Head of caudate nucleus (tissue), 42 donors: ENCODE data around the gene VEPH1.

Experiments used
- DNase-seq, 42 donors: peaks; one replicate each; pipeline versions ENCODE4 v3.0.0 to v3.0.0-alpha.2; 2020 to 2021; ENCODE audit warnings: mixed read lengths in 7 of 42
- intact Hi-C: fragments of 100-400 bp; cut with DNase I; formaldehyde crosslinking; loops from one replicate; pipeline ENCODE4 v1.15.0; 2022

VEPH1 gene

GRCh38 chr3:157300094-157300493 lies 203.1 kb downstream of the VEPH1 start:
- no peak for DNase-seq
- intact Hi-C loops, result no loop called here

- no peak for DNase-seq
Measured at GRCh38 chr3:157297328-157297915, 205.8 kb downstream of the VEPH1 start.

GRCh38 chr3:157294953-157295352 lies 208.3 kb downstream of the VEPH1 start:
- intact Hi-C loops, result no loop called here
- DNase-seq, result no peak

More at GRCh38 chr3:157297328-157297915, 205.8 kb downstream of the VEPH1 start:
- intact Hi-C loops, result no loop called here

GRCh38 chr3:157294491-157294890 lies 208.7 kb downstream of the VEPH1 start:
- no peak for DNase-seq
- intact Hi-C loops, result no loop called here

- intact Hi-C loops, result no loop called here
- DNase-seq, result no peak
Measured at GRCh38 chr3:157290766-157291165, 212.4 kb downstream of the VEPH1 start.

GRCh38 chr3:157285966-157286365 lies 217.2 kb downstream of the VEPH1 start:
- intact Hi-C loops, result no loop called here

GRCh38 chr3:157285141-157285540 lies 218.1 kb downstream of the VEPH1 start:
- DNase-seq, result no peak
- intact Hi-C loops, result no loop called here

More at GRCh38 chr3:157285966-157286365, 217.2 kb downstream of the VEPH1 start:
- no peak for DNase-seq

- DNase-seq, result no peak
- intact Hi-C loops, result no loop called here
Measured at GRCh38 chr3:157284688-157285087, 218.5 kb downstream of the VEPH1 start.

GRCh38 chr3:157282261-157283191 lies 220.7 kb downstream of the VEPH1 start:
- intact Hi-C loops, result no loop called here
- DNase-seq, result peak in 11 of 42 donors; percentile 6 to 30 (median 12)

- DNase-seq, result no peak
- intact Hi-C loops, result no loop called here
Measured at GRCh38 chr3:157280786-157281185, 222.4 kb downstream of the VEPH1 start.

GRCh38 chr3:157280354-157280753 lies 222.9 kb downstream of the VEPH1 start:
- intact Hi-C loops, result no loop called here
- DNase-seq, result no peak

GRCh38 chr3:157279237-157279636 lies 224.0 kb downstream of the VEPH1 start:
- intact Hi-C loops, result no loop called here

GRCh38 chr3:157276801-157277200 lies 226.4 kb downstream of the VEPH1 start:
- no peak for DNase-seq
- intact Hi-C loops, result no loop called here

More at GRCh38 chr3:157279237-157279636, 224.0 kb downstream of the VEPH1 start:
- DNase-seq, result no peak

- intact Hi-C loops, result no loop called here
Measured at GRCh38 chr3:157275832-157276231, 227.4 kb downstream of the VEPH1 start.

GRCh38 chr3:157274644-157275137 lies 228.5 kb downstream of the VEPH1 start:
- peak in 1 of 42 donors; percentile 5 for DNase-seq
- intact Hi-C loops, result no loop called here

More at GRCh38 chr3:157275832-157276231, 227.4 kb downstream of the VEPH1 start:
- no peak for DNase-seq

GRCh38 chr3:157271283-157271882 lies 231.8 kb downstream of the VEPH1 start:
- intact Hi-C loops, result no loop called here

GRCh38 chr3:157268026-157268425 lies 235.2 kb downstream of the VEPH1 start:
- DNase-seq, result no peak
- intact Hi-C loops, result no loop called here

More at GRCh38 chr3:157271283-157271882, 231.8 kb downstream of the VEPH1 start:
- DNase-seq, result no peak

GRCh38 chr3:157265931-157266330 lies 237.3 kb downstream of the VEPH1 start:
- intact Hi-C loops, result no loop called here
- DNase-seq, result no peak

GRCh38 chr3:157263027-157263426 lies 240.2 kb downstream of the VEPH1 start:
- DNase-seq, result no peak
- intact Hi-C loops, result no loop called here

GRCh38 chr3:157261000-157261399 lies 242.2 kb downstream of the VEPH1 start:
- intact Hi-C loops, result no loop called here

More at GRCh38 chr3:157261000-157261399, 242.2 kb downstream of the VEPH1 start:
- no peak for DNase-seq
